HG02981 (cell line): ENCODE measurements around the gene SLC47A2.

ENCODE experiments used
- ATAC-seq: cut with Tn5 transposase; IDR thresholded peaks from one replicate; pipeline ENCODE4 v1.9.1; 2021; ENCODE audit warnings: mild to moderate bottlenecking, moderate library complexity; ENCODE audit not compliant: unreplicated experiment

SLC47A2 gene

GRCh38 chr17:19729900-19730299 lies 13.5 kb upstream of the SLC47A2 start:
- ATAC-seq: no peak

- ATAC-seq: no peak
Observed at GRCh38 chr17:19728084-19728495, 11.7 kb upstream of the SLC47A2 start.

- ATAC-seq: no peak
Observed at GRCh38 chr17:19727501-19728078, 11.2 kb upstream of the SLC47A2 start.

DNA sequence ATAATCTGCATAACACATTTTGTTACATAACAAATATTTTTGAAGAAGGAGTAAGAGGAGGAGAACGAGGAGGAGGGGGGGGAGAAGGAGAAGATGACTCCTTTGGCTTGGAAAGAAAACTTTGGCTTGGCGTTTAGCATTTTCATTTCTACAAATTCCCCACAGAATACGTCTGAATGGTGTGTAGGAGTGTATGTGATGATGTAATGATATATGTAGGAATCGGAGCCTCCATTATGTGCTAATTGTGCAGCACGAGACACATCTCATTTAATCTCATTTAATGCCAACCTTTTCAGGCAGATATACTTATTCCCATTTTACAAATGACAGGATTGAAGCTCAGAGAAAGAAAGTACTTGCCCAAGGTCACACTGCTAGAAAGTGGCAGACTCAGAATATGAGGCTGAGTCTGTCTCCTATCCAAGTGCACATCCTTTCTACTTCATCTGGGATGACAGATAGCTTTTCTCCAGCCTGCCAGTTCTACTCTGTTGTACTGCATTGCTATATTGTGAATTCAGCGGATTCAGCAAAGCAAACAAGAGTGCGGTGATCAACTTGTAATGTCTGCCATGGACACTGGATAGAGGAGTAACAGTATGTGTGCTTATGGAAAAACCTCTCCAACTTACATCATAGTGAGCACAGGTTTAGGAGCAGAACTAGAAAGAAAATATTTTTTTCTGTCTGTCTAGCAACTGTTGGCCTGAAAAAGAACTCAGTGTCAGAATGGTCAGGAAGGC lies 10.4 kb upstream of the SLC47A2 start:
- ATAC-seq: no peak

GRCh38 chr17:19725486-19725885 lies 9.1 kb upstream of the SLC47A2 start:
- ATAC-seq: no peak

DNA sequence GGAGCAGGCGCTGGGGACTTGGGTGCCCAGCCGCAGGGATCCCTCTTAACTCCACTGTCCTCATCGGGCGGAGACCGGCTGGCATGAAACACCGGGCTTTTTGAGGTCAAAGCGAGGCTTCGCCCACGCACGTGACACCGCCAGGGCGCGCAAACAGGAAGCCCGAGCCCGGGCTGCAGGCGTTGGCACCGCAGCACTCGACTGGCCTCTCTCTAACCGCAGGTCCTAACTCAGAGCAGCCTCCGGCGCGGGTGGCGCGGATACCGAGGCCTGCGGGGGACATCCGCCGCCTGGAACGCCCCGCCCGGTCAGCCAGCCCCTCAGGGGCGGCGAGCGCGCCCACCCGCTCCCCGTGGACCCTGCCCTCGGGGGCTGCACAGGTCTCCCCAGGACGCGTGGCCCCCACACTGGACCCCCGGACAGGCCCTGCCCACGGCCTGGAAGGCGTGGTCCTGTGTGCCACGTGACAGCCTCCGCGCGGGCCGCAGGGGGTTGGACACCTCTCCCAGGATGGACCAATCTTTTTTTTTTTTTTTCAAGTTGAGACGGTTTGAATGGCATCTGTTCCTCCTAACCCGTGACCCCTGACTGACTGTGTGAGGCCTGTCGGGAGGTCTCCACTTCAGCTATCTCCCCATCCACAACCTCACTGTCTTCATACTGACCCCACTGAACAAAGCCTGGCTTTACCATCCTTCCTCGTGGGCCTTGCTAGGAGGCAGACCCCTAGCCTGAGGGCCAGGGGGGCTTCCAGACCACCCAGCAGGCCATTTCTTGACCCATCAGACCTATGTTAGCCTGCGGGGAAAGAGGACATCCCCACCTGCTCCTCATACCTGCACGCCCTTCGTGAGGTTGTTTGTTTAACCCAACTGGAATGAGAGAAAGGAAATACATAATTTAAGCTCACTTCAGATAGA lies 8.4 kb upstream of the SLC47A2 start:
- no peak for ATAC-seq

GRCh38 chr17:19723964-19724363 lies 7.6 kb upstream of the SLC47A2 start:
- no peak for ATAC-seq

DNA sequence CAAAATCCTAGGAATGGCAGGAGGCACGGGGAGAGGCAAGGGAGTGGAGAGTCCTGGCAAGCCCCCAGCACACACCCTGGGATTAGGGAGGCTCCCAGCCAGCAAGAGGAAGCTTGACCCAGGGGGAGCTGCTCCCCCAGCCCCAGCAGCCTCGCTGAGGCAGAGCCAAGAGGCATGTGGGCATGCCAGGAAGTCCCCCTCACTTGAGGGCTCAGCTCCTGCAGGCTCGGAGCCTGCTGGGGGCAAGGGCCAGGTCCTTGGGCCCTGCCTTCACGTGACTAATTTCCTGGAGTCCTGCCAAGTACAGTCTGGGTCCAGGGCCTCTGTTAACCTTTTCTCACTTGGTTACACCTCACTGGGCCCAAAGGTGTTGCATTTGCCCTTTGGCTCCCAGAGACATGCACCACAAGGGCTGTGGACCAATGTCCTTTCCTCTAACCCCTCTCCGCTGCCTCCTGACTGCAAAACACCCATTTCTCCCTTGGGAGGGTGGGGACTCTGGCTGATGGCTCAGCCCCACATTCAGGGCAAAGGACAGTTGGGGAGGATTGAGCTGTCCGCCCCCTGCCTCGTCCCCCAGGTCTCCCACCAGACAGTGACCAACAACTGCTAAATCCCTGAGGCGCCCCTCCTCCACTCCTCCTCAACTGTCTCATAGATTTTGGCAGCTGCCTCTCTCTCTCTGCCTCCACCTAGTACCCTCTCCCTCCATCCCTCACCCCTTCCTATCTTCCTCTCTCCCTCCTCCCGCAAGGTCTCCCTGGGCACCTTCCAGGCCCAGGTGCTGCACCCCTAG lies 4.4 kb upstream of the SLC47A2 start:
- no peak for ATAC-seq

DNA sequence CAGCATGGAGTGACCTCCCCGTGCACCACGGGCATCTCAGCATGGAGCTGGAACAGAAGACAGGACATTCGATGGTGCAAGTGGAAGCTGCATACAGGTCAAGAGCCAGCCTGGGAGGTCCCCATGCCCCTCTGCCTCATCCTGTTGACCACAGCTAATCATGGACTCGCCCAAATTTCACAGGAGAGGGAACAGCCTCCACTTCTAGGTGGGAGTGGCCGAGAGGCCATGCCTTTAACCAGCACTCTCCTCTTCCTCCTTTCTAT lies 3.8 kb upstream of the SLC47A2 start:
- ATAC-seq: no peak

DNA sequence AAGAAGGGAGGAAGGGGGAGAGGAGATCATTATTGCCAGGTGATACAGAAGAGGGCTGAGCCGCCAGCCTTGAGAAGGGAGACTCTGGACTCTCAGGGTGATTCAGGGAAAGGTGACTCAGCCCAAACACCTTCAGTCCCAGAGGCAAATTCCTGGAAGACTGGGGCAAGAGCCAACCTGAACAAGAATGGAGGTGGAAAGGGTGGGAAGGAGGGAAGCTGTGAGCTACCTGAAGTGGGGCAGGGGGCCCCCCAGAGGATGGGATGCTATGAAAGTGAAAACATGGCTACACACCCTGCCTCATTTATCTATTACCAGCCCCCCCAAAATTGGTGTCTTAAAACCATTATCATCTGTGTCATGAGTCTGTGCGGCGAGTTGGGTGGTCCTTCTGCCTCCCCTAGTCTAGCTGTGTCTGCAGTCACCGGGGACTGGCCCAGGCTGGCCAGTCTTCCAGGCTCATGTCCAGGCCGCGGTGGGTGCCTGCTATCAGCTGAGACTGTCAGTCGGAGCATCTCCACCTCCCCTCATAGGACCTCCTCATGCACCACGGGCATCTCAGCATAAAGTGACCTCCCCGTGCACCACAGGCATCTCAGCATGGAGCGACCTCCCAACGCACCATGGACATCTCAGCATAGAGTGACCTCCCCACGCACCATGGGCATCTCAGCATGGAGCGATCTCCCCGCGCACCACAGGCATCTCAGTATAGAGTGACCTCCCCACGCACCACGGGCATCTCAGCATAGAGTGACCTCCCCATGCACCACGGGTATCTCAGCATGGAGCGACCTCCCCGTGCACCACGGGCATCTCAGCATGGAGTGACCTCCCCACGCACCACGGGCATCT lies 3.2 kb upstream of the SLC47A2 start:
- ATAC-seq: no peak

- ATAC-seq: no peak
Observed at GRCh38 chr17:19718613-19719354, 2.4 kb upstream of the SLC47A2 start.

DNA sequence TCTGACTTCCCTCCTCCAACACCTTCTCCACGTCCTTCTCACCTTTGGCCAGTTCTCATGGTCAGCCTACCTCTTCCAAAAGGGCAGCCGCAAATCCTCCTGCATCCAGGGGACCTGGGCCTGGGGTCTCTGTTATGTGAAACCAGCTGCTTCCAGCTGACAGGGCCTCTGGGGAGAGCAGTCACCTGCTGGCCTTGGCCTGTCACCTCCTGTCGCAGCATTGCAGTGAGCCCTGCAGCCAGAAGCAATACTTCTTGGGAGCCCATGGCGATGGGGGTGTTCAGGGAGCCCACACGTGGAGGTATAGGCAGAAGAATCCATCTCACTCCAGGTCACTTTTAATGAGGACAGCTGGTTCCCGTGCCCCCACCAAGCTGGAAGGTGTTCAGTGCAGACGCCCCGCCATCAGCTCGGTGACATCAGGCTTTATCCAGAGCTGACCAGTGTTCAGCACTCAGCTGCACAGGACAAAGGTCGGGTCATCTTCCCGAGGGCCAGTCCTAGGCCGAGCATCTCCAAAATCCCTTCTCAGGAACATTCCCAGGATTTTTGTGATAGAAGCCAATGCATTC lies 1.7 kb upstream of the SLC47A2 start:
- no peak for ATAC-seq

- ATAC-seq: no peak
Observed at GRCh38 chr17:19717411-19717908, 1.1 kb upstream of the SLC47A2 start.

DNA sequence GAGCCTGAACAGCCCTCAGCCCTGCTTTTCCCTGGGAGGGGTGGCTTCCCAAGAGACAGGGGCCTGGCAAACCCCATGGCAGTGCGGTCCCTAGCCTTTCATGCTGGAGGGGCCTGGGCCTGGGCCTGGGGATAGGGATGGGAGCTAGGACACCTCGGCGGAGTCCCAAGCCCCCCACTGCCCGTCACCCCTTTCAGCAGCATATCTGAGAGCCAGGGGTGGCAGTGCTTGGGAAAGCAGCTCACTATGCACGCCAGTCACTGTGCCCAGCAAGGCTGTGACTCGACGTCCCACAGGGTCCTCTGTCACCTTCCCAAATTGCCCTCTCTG lies 612 bp upstream of the SLC47A2 start:
- no peak for ATAC-seq

DNA sequence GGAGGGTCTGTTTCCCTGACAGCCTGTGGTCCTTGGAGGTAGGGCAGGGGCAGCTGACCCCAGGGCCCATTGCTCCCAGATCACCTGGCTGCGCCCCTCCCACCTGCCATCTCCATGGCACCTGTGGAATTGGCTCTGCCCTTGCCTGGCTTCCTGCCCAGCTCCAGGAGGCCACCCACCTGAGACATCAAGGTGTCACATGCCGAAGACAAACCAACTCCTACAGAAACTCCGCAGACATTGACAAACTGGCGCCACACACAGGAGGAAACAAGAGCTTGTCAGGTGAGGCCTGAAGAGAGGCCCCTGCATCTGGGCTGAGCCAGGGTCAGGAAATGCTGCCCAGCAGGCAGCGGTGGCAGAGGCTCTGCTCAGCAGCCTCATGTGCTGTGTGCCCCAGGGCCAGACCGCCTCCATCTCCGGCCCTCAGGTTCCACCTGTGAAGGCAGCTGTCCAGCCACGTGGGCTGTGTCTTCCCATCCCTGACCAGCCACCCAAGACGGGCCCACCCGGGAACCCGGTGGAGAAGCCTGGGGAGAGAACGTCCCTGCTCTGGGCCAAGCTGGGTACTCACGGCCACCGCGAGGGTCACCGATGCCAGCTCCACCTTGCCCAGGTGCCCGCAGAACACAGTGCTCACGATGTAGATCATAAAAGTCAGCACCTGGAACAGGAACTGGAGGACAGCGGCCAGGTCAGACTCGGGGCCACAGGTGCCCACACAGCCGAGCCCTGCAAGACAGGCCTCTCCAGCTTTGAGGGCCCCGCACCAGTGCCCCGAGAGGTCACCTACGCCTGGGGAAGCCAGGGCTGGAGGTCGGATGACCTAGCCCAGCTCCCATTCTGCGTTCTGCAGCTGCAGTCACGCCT lies 1.6 kb downstream of the SLC47A2 start:
- ATAC-seq: no peak

DNA sequence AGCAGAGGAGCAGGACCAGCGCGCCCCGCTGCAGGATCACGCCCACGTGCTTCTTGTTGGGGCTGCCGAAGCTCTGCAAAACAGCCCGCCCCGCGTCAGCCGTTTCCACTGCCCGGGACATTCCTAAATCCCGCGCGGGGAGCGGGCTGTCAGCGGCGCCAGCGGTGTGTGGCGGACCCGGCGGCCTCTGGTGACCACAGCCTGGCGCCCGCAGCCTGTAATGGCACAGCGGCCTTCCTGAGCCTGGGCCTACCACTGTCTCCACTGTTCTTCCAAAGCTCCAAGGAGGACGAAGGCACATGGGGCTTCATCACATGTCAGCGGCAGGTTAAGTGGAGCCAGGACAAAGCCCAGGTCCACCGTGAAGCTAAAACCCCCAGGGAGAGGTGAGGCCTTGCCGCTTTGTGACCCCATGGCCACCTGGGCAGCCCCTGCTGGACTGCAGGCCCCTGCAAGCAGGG lies 2.5 kb downstream of the SLC47A2 start:
- ATAC-seq: no peak

DNA sequence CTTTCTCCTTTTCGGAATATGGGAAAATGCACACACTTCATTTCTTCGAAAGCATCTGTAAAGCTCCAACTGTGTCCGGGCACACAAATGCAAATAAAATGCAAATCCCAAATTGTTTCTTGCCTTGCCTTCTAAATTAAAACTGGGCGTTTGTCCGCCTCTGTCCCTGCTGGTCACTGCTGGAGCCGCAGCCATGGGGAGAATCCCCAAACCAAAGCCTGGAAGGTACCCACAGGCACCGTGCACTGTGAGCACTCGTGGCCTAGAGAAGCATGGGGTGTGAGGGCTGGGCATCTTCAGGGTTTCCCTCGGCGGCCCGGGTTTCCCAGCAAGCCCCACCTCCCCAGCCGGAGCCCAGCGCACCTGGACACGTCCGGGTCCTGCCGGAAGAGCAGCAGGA lies 2.9 kb downstream of the SLC47A2 start:
- ATAC-seq: no peak

GRCh38 chr17:19712436-19713004 lies 3.9 kb downstream of the SLC47A2 start:
- no peak for ATAC-seq
